SK-MEL-5 (cell line): ENCODE measurements around the gene MARVELD2. TPM values are rescaled to one million over a fixed set of nuclear protein-coding genes. Genes with fewer than 3 reads are reported as not detected.
"Not testable (repeated sequence)": the region's sequence is repeated elsewhere in the genome, so short reads cannot be mapped to it uniquely, and the experiment has no call there.

Experiments used
- DNase-seq: peaks from one replicate; pipeline ENCODE4 v3.0.0-alpha.2; 2016; ENCODE audit warnings: low read depth, low spot score
- in situ Hi-C: cut with HindIII; loops from 2 replicates; pipeline ENCODE4 v1.10.0; 2016; ENCODE audit warnings: low sequenced_read_pairs, high pct_unique_total_duplicates, low pct_unique_long_range_greater_than_20kb
- total RNA-seq: library from RNA; depleted of rRNA; stranded (reverse); fragments of >200 nt; shearing (Covaris generic); gene quantifications from 2 replicates; pipeline ENCODE4 v1.2.3, GENCODE V29; 2014

Gene MARVELD2
- total RNA-seq, 1 experiment from 2014 or later = not detected

GRCh38 chr5:69432412-69433206 lies 17.7 kb downstream of the MARVELD2 start:
- DNase-seq = no peak
- in situ Hi-C loops = no loop called here

GRCh38 chr5:69435276-69435884 lies 20.5 kb downstream of the MARVELD2 start:
- DNase-seq, in situ Hi-C loops: not testable (repeated sequence)

- in situ Hi-C loops = no loop called here
- no peak for DNase-seq
These were observed 29.3 kb downstream of the MARVELD2 start for GRCh38 chr5:69444127-69444754.

- in situ Hi-C loops = no loop called here
- DNase-seq = peak; percentile 93
These were observed 34.6 kb downstream of the MARVELD2 start for GRCh38 chr5:69449511-69449910.

- DNase-seq = no peak
- in situ Hi-C loops = no loop called here
These were observed 35.2 kb downstream of the MARVELD2 start for GRCh38 chr5:69450116-69450515.

- DNase-seq = not testable (repeated sequence)
These were observed 35.6 kb downstream of the MARVELD2 start for GRCh38 chr5:69450527-69450926.

DNA sequence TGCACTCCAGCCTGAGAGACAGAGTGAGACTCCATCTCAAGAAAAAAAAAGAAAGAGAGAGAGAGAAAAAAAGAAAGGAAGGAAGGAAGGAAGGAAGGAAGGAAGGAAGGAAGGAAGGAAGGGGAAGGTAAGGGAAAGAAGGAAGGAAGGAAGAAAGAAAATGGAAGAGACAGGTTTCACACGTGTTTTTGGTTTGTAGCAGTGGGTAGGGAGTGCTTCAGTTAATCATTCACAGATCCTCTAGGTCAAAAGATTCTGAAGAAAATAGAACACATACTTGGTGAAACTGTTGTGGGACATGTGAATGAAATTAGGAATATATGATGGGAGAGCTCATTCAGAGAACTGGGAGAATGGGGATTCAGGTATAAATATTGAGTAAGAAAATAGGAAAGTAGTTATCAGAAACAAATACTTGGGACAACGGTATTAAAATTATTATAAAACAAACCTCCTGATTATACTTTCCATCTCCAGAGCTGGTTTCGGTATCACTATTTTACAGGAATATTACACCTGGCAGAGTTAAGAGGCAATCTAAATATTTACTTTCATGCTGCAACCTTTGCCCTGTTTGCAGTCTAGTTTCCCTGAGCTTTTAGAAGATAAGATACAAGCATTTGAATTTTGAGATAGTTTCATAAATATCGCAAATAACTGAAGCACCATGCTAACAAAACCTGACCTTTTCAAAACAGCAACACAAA lies 37.2 kb downstream of the MARVELD2 start:
- in situ Hi-C loops = no loop called here
- no peak for DNase-seq

More at GRCh38 chr5:69450527-69450926, 35.6 kb downstream of the MARVELD2 start:
- in situ Hi-C loops = not testable (repeated sequence)

DNA sequence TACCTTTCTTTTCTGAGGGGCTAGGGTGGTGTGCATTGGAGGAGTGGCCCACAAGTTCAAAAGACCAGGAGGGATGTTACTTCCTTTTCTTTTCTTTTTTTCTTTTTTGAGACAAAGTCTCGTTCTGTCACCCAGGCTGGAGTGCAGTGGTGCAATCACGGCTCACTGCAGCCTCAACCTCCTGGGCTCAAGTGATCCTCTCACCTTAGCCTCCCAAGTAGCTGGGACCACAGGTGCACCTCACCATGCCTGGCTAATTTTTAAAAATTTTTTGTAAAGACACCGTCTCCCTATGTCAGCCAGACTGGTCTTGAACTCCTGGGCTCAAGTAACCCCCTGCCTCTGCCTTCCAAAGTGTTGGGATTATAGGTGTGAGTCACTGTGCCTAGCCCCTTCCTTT lies 38.6 kb downstream of the MARVELD2 start:
- in situ Hi-C loops, DNase-seq: not testable (repeated sequence)

- in situ Hi-C loops = no loop called here
- no peak for DNase-seq
These were observed 39.7 kb downstream of the MARVELD2 start for GRCh38 chr5:69454460-69455249.

DNA sequence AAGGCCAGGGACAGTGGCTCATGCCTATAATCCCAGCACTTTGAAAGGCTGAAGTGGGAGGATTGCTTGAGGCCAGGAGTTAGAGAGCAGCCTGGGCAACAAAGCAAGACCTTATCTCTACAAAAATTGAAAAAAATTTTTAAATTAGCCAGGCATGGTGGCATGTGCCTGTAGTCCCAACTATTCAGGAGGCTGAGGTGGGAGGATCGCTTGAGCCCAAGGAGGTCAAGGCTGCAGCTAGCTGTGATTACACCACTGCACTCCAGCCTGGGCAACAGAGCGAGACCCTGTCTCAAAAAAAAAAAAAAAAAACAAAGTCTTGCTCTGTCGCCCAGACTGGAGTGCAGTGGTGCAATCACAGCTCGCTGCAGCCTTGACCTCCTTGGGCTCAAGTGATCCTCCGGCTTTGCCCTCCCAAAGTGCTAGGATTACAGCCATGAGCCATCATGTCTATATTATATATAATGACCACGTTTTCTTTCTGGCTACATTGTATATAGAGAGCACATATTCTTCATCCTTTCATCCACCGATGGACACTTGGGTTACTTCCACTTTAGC lies 40.6 kb downstream of the MARVELD2 start:
- in situ Hi-C loops, DNase-seq: not testable (repeated sequence)

- in situ Hi-C loops = no loop called here
- DNase-seq = no peak
These were observed 47.3 kb downstream of the MARVELD2 start for GRCh38 chr5:69462170-69462569.

DNA sequence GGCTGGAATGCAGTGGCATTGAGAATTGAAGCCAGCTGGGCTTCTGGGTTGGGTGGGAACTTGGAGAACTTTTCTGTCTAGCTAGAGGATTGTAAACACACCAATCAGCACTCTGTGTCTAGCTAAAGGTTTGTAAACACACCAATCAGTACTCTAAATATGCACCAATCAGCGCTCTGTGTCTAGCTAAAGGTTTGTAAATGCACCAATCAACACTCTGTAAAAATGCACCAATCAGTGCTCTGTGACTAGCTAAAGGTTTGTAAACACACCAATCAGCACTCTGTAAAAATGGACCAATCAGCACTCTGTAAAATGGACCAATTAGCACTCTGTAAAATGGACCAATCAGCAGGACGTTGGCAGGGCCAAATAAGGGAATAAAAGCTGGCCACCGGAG lies 51.5 kb downstream of the MARVELD2 start:
- in situ Hi-C loops, DNase-seq: not testable (repeated sequence)

DNA sequence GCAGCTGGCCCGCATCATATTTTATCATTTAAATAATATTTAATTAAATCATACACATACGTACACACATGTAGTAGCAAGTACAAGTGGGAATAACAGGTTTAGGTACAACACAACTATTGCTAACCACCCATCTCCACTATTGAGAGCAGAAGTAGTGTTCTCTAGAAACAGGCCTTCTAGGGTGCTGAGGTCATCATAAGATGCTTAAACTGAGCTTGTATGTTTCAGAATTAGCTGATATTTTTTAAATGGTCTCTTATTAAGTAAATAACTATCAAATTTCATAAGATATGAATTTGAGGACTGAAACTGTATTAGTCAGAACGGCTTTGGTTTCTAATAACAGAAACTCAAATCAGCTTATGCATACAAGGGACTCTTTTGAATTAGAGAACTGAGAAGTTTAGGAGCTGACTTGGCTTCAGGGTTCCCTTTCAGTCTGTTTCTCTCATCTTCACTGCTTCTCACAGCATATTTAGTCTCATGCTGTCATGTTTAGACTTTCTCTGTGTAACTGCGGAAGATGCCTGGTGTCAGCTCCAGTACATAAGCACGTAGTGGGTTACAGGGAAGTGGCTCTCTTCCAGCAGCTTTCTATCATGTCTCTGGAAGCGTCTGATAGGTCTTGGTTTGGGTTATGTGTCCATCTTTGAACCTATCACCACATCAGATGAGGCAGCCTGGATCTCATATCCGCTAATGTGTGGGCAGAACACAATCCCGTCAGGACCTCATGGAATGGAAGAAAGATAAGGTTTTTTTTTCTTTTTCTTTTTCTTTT lies 52.7 kb downstream of the MARVELD2 start:
- DNase-seq = no peak
- in situ Hi-C loops = no loop called here

GRCh38 chr5:69468631-69469030 lies 53.7 kb downstream of the MARVELD2 start:
- DNase-seq = no peak
- in situ Hi-C loops = no loop called here

DNA sequence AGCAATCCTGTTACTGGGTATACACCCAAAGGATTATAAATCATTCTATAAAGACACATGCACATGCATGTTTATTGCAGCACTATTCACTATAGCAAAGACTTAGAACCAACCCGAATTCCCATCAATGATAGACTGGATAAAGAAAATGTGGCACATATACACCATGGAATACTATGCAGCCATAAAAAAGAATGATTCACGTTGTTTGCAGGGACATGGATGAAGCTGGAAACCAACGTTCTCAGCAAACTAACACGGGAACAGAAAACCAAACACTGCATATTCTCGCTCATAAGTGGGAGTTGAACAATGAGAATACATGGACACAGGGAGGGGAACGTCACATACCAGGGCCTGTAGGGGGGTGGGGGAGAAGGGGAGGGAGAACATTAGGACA lies 56.6 kb downstream of the MARVELD2 start:
- in situ Hi-C loops, DNase-seq: not testable (repeated sequence)

- DNase-seq, in situ Hi-C loops: not testable (repeated sequence)
These were observed 57.7 kb downstream of the MARVELD2 start for GRCh38 chr5:69472535-69473143.
